HCT116 (cell line): ENCODE measurements around the gene FOXP1. TPM values are rescaled to one million over a fixed set of nuclear protein-coding genes. Genes with fewer than 3 reads are reported as not detected.

Source experiments
- ATAC-seq: fragments of 200-7000 bp; cut with Tn5 transposase; 2 replicates; pipeline ENCODE4 v1.9.1; 2020; ENCODE audit warnings: mild to moderate bottlenecking, moderate library complexity
- BruUV-seq: library from RNA; stranded (reverse); fragments of 400-500 nt; replicated peaks from 2 replicates; lab custom pipeline; 2021; lab: Mats Ljungman, UMichigan
- CTCF ChIA-PET: fragments of 300-600 bp; sonication (Branson Sonifier 250); formaldehyde crosslinking; loops from one replicate; lab custom pipeline; 2021; ENCODE audit warnings: antibody characterized with exemption; lab: Charles Lee
- POLR2A ChIA-PET: fragments of 300-600, 350-600 bp; sonication (Branson Sonifier 250); formaldehyde crosslinking; loops from one replicate; lab custom pipeline; 2021; ENCODE audit warnings: antibody characterized with exemption; lab: Charles Lee
- RAD21 ChIA-PET, 2 experiments: fragments of 300-600 bp; sonication (Branson Sonifier 250); formaldehyde crosslinking; loops; one replicate each; lab custom pipeline; 2023; ENCODE audit warnings: low total read pairs in 2 of 2; ENCODE audit not compliant: uncharacterized antibody in 2 of 2, unreplicated experiment in 2 of 2, low non-redundant PET in 1 of 2; lab: Charles Lee
- DNase-seq: peaks from one replicate; pipeline ENCODE4 v3.0.0-alpha.2; 2010; ENCODE audit warnings: low read depth, low spot score
- H2AFZ ChIP-seq: fragments of 200-600 bp; shearing (Covaris generic), sonication (generic); 2 replicates; pipeline ENCODE4 v1.6.1; 2017; ENCODE audit warnings: low read depth, mixed run types, mixed read lengths, antibody characterized with exemption, low read length; ENCODE audit not compliant: poor library complexity, severe bottlenecking
- H3K27ac ChIP-seq: 2 replicates; pipeline ENCODE4 v1.5.1; 2012; ENCODE audit warnings: low read depth, low read length
- H3K27me3 ChIP-seq: fragments of 200-600 bp; sonication (generic); 2 replicates; pipeline ENCODE4 v1.6.1; 2016; ENCODE audit warnings: mixed run types, low read length, mixed read lengths; ENCODE audit not compliant: insufficient read depth
- H3K36me3 ChIP-seq, 2 experiments: fragments of 200-500 bp in 1 of 2; fragments of 200-600 bp in 1 of 2; sonication (Bioruptor generic) in 1 of 2; sonication (generic) in 1 of 2; 2 replicates each; pipeline versions ENCODE4 v1.5.1 to v1.6.1; 2014 to 2016; ENCODE audit warnings: low read length in 2 of 2, inconsistent platforms in 1 of 2, mixed read lengths in 1 of 2, mixed run types in 1 of 2; ENCODE audit not compliant: insufficient read depth in 2 of 2, control insufficient read depth in 1 of 2
- H3K4me1 ChIP-seq, 2 experiments: fragments of 200-600 bp in 1 of 2; sonication (generic) in 1 of 2; 2 replicates each; pipeline versions ENCODE4 v1.5.1 to v1.6.1; 2012 to 2017; ENCODE audit warnings: low read length in 2 of 2, inconsistent platforms in 1 of 2, mild to moderate bottlenecking in 1 of 2, mixed read lengths in 1 of 2, mixed run types in 1 of 2, moderate library complexity in 1 of 2; ENCODE audit not compliant: insufficient read depth in 2 of 2, control insufficient read depth in 1 of 2
- H3K4me2 ChIP-seq: fragments of 200-600 bp; sonication (generic); 2 replicates; pipeline ENCODE4 v1.6.1; 2017; ENCODE audit warnings: mixed run types, low read length, mixed read lengths
- H3K4me3 ChIP-seq, 2 experiments: fragments of 200-600 bp in 1 of 2; sonication (generic) in 1 of 2; replicated peaks in 1 of 2; 2 replicates each; pipeline ENCODE4 v1.5.1; 2011 to 2016; ENCODE audit warnings: low read length in 2 of 2, control low read depth in 1 of 2, low read depth in 1 of 2, mild to moderate bottlenecking in 1 of 2, mixed read lengths in 1 of 2, mixed run types in 1 of 2
- H3K79me2 ChIP-seq: fragments of 200-600 bp; sonication (generic); 2 replicates; pipeline ENCODE4 v1.6.1; 2017; ENCODE audit warnings: mild to moderate bottlenecking, mixed run types, low read length, moderate library complexity, mixed read lengths; ENCODE audit not compliant: insufficient read depth
- H3K9ac ChIP-seq: fragments of 200-600 bp; sonication (generic); 2 replicates; pipeline ENCODE4 v1.6.1; 2016; ENCODE audit warnings: low read length, mixed read lengths
- H3K9me2 ChIP-seq: fragments of 200-600 bp; sonication (generic), shearing (Covaris generic); 2 replicates; pipeline ENCODE4 v1.6.1; 2017; ENCODE audit warnings: mixed run types, mild to moderate bottlenecking, moderate library complexity; ENCODE audit not compliant: insufficient read depth
- H3K9me3 ChIP-seq, 2 experiments: fragments of 200-500 bp in 1 of 2; fragments of 200-600 bp in 1 of 2; sonication (Bioruptor generic) in 1 of 2; sonication (generic) in 1 of 2; 2 replicates each; pipeline ENCODE4 v1.6.1; 2014 to 2017; ENCODE audit warnings: low read length in 2 of 2, mixed read lengths in 2 of 2, inconsistent platforms in 1 of 2, low read depth in 1 of 2, mild to moderate bottlenecking in 1 of 2, mixed run types in 1 of 2, moderate library complexity in 1 of 2; ENCODE audit not compliant: control insufficient read depth in 1 of 2, insufficient read depth in 1 of 2
- H4K20me1 ChIP-seq: fragments of 200-600 bp; sonication (generic), shearing (Covaris generic); 2 replicates; pipeline ENCODE4 v1.6.1; 2017; ENCODE audit warnings: mixed run types, mild to moderate bottlenecking, moderate library complexity; ENCODE audit not compliant: insufficient read depth
- CEBPB ChIP-seq: IDR thresholded peaks from 2 replicates; pipeline ENCODE4 v1.6.1; 2012; ENCODE audit warnings: low read depth
- MAX ChIP-seq: IDR thresholded peaks from 2 replicates; pipeline ENCODE4 v1.6.1; 2012
- RAD21 ChIP-seq: IDR thresholded peaks from 2 replicates; pipeline ENCODE4 v1.6.1; 2012; ENCODE audit warnings: low read depth, mild to moderate bottlenecking
- SP1 ChIP-seq: IDR thresholded peaks from 2 replicates; pipeline ENCODE4 v1.6.1; 2012; ENCODE audit warnings: low read depth
- TCF7L2 ChIP-seq: IDR thresholded peaks from 2 replicates; pipeline ENCODE4 v1.7.0; 2011; ENCODE audit warnings: borderline replicate concordance, inconsistent platforms; ENCODE audit not compliant: insufficient read depth, insufficient read length; ENCODE audit errors: extremely low read depth
- YY1 ChIP-seq: IDR thresholded peaks from 2 replicates; pipeline ENCODE4 v1.6.1; 2011; ENCODE audit warnings: low read length, low read depth, moderate library complexity, mild to moderate bottlenecking; ENCODE audit not compliant: insufficient replicate concordance; ENCODE audit errors: extremely low read depth
- ZFX ChIP-seq: fragments of 450-650 bp; IDR thresholded peaks from 2 replicates; pipeline ENCODE4 v1.6.1; 2017
- intact Hi-C: fragments of 100-400 bp; cut with micrococcal nuclease; formaldehyde crosslinking; loops from 2 replicates; pipeline ENCODE4 v1.10.0; 2022
- total RNA-seq: library from RNA; stranded (reverse); gene quantifications from one replicate; pipeline ENCODE4 v1.2.1, GENCODE V29; 2021; ENCODE audit not compliant: unreplicated experiment

The FOXP1 gene
- total RNA-seq, 1 experiment from 2014 or later, result 11.4 TPM

- H3K79me2 ChIP-seq, result no peaks in the 10 kb centered on the region
- no peak overlapping the region for H3K4me2 ChIP-seq
- no peaks in the 10 kb centered on the region for H3K9me3 ChIP-seq
- ATAC-seq (no peak), DNase-seq (no peak)
- no TSS peak for BruUV-seq
- ChIA-PET CTCF (interaction anchor here (0.7 kb wide), 1 partner anchor 459 kb away, joined by 3 read pairs; no protein-coding TSS in a partner anchor), POLR2A (no interaction called here), RAD21 (no interaction called here)
- TF ChIP-seq TCF7L2, result no peak
- TF ChIP-seq CEBPB, result no peak
- no peak for TF ChIP-seq SP1
- TF ChIP-seq MAX, result no peak
- TF ChIP-seq YY1, result no peak
- TF ChIP-seq ZFX, result no peak
- H2AFZ ChIP-seq, result no peak overlapping the region
- no peaks in the 10 kb centered on the region for H4K20me1 ChIP-seq
- H3K36me3 ChIP-seq, result no peaks in the 10 kb centered on the region
- no peak overlapping the region for H3K27ac ChIP-seq
- intact Hi-C loops, result no loop called here
- H3K9ac ChIP-seq, result no peak overlapping the region
- no peaks in the 10 kb centered on the region for H3K27me3 ChIP-seq
- H3K4me1 ChIP-seq, result no peaks in the 10 kb centered on the region
- no peak overlapping the region for H3K4me3 ChIP-seq
- H3K9me2 ChIP-seq, result no peaks in the 10 kb centered on the region
Measured at GRCh38 chr3:71127844-71128243, 455.7 kb downstream of the FOXP1 start.

GRCh38 chr3:71127052-71127831 lies 456.3 kb downstream of the FOXP1 start:
- Histone ChIP-seq H3K4me3 (no peak overlapping the region), H3K4me1 (no peaks in the 10 kb centered on the region), H3K9me2 (no peaks in the 10 kb centered on the region), H4K20me1 (no peaks in the 10 kb centered on the region), H3K27ac (no peak overlapping the region), H3K4me2 (no peak overlapping the region), H3K9ac (no peak overlapping the region), H2AFZ (no peak overlapping the region), H3K9me3 (no peaks in the 10 kb centered on the region), H3K36me3 (no peaks in the 10 kb centered on the region), H3K79me2 (no peaks in the 10 kb centered on the region), H3K27me3 (no peaks in the 10 kb centered on the region; the same call in 1 of the 2 replicates)
- ChIA-PET RAD21 (no interaction called here), CTCF (no interaction called here), POLR2A (no interaction called here)
- ATAC-seq (no peak), DNase-seq (no peak)
- intact Hi-C loops, result no loop called here
- TF ChIP-seq RAD21, result no peak
- no TSS peak for BruUV-seq
